A549 (cell line): Measurements from ENCODE around the gene EIF4G3. TPM values are rescaled to one million over a fixed set of nuclear protein-coding genes. Genes with fewer than 3 reads are reported as not detected.

Source experiments
- ATAC-seq, 2 experiments: fragments of 200-7000 bp in 1 of 2; fragments of >200 bp in 1 of 2; cut with Nextera tagmentation in 1 of 2; cut with Tn5 transposase in 1 of 2; 3 replicates each; pipeline versions ENCODE4 v1.8.0 to v1.9.1; 2018 to 2020; ENCODE audit warnings: mild to moderate bottlenecking in 1 of 2, moderate library complexity in 1 of 2
- CTCF ChIA-PET: fragments of 300-600 bp; sonication (Branson Sonifier 250); formaldehyde crosslinking; extraction: SDS; loops from one replicate; lab custom pipeline; 2021; ENCODE audit warnings: antibody characterized with exemption, inconsistent platforms; lab: Yijun Ruan, JAX
- POLR2A ChIA-PET: fragments of 350-600 bp; formaldehyde crosslinking; extraction: SDS; loops from one replicate; lab custom pipeline; 2021; ENCODE audit warnings: antibody characterized with exemption, inconsistent platforms; lab: Yijun Ruan, JAX
- DNase-seq, 2 experiments: peaks; one replicate each; pipeline versions ENCODE4 v3.0.0 to v3.0.0-alpha.2; 2011 to 2016; ENCODE audit warnings: low read depth in 1 of 2, low spot score in 1 of 2
- FAIRE-seq: peaks from 2 replicates; lab custom pipeline; 2011; peaks lifted over from hg19 to GRCh38; lab: Jason Lieb, UNC
- H3K27ac ChIP-seq, 2 experiments: fragments of >200 bp; sonication (Bioruptor Twin); formaldehyde crosslinking; 3 replicates each; pipeline ENCODE4 v1.5.1; 2016 to 2017
- H3K4me1 ChIP-seq: fragments of >200 bp; sonication (Bioruptor Twin); formaldehyde crosslinking; 3 replicates; pipeline ENCODE4 v1.6.1; 2016
- H3K4me2 ChIP-seq: fragments of >200 bp; sonication (Bioruptor Twin); formaldehyde crosslinking; 3 replicates; pipeline ENCODE4 v1.6.1; 2016
- H3K4me3 ChIP-seq: fragments of >200 bp; sonication (Bioruptor Twin); formaldehyde crosslinking; 3 replicates; pipeline ENCODE4 v1.5.1; 2016
- H3K9me3 ChIP-seq: fragments of >200 bp; sonication (Bioruptor Twin); formaldehyde crosslinking; 3 replicates; pipeline ENCODE4 v1.6.1; 2016
- HOXB13 ChIP-seq: fragments of 250-450 bp; sonication (Bioruptor Pico); IDR thresholded peaks from 2 replicates; pipeline ENCODE4 v1.5.0; 2020; ENCODE audit warnings: low read depth, mild to moderate bottlenecking, moderate library complexity
- JUN ChIP-seq, 2 experiments: fragments of >200 bp; sonication (Bioruptor Twin); formaldehyde crosslinking; IDR thresholded peaks; 2 replicates in 1 of 2; 3 replicates in 1 of 2; pipeline ENCODE4 v1.6.1; 2016 to 2017
- KDM5A ChIP-seq: fragments of 200-600 bp; sonication (generic); IDR thresholded peaks from 2 replicates; pipeline ENCODE4 v1.6.1; 2016; ENCODE audit warnings: antibody characterized with exemption, mild to moderate bottlenecking
- MAZ ChIP-seq: fragments of 150-350 bp; IDR thresholded peaks from 2 replicates; pipeline ENCODE4 v1.6.1; 2014; ENCODE audit warnings: antibody characterized with exemption, low read depth, low read length, borderline replicate concordance
- NPAS2 ChIP-seq: fragments of 250-450 bp; sonication (Bioruptor Pico); IDR thresholded peaks from 2 replicates; pipeline ENCODE4 v1.8.0; 2022; ENCODE audit warnings: mild to moderate bottlenecking, moderate library complexity, borderline replicate concordance
- NR3C1 ChIP-seq: fragments of >200 bp; sonication (Bioruptor Twin); formaldehyde crosslinking; IDR thresholded peaks from 3 replicates; pipeline ENCODE4 v1.6.1; 2017
- RAD21 ChIP-seq, 2 experiments: fragments of >200 bp in 1 of 2; sonication (Bioruptor Twin) in 1 of 2; formaldehyde crosslinking in 1 of 2; IDR thresholded peaks in 1 of 2; conservative IDR thresholded peaks in 1 of 2; 2 replicates in 1 of 2; 3 replicates in 1 of 2; pipeline ENCODE4 v1.6.1; 2012 to 2018; ENCODE audit warnings: inconsistent platforms in 1 of 2
- RNF2 ChIP-seq: fragments of 200-600 bp; sonication (generic); IDR thresholded peaks from 2 replicates; pipeline ENCODE4 v1.6.1; 2016; ENCODE audit warnings: low read depth, mild to moderate bottlenecking, antibody characterized with exemption, moderate library complexity, borderline replicate concordance
- SREBF2 ChIP-seq: fragments of 450-650 bp; IDR thresholded peaks from 2 replicates; pipeline ENCODE4 v1.6.1; 2014; ENCODE audit warnings: mild to moderate bottlenecking, moderate library complexity
- TP53 ChIP-seq: fragments of 250-450 bp; sonication (Bioruptor Pico); IDR thresholded peaks from 2 replicates; pipeline ENCODE4 v1.5.0; 2021; ENCODE audit warnings: mild to moderate bottlenecking, moderate library complexity
- ZFP36 ChIP-seq: fragments of 450-650 bp; IDR thresholded peaks from 2 replicates; pipeline ENCODE4 v1.6.1; 2014; ENCODE audit warnings: borderline replicate concordance; ENCODE audit not compliant: partially characterized antibody
- WGBS: methylation state at CpG from one replicate; pipeline ENCODE4 v1.1.6; 2017; ENCODE audit errors: missing lambda C conversion rate; 5-methylcytosine and 5-hydroxymethylcytosine counted together
- polyA plus RNA-seq, 4 experiments: library from polyadenylated mRNA; depleted of rRNA in 3 of 4; stranded (reverse); fragments of >200 nt; fragmentation: RNase III in 1 of 4; extraction: RNeasy Plus Mini Kit Qiagen cat#74134 plus additional on column Dnase treatment in 1 of 4; gene quantifications; 2 replicates in 3 of 4; 3 replicates in 1 of 4; pipeline ENCODE4 v1.2.3, GENCODE V29; 2011 to 2017
- TF ChIP-seq, protein P1 (sequence below): fragments of 150-350 bp; IDR thresholded peaks from 2 replicates; pipeline ENCODE4 v1.6.1; 2014; ENCODE audit warnings: low read depth, mild to moderate bottlenecking, low read length
- TF ChIP-seq, protein P2 (sequence below): fragments of 450-650 bp; IDR thresholded peaks from 2 replicates; pipeline ENCODE4 v1.6.1; 2014; ENCODE audit warnings: antibody characterized with exemption
- TF ChIP-seq, protein P3 (sequence below): fragments of >200 bp; sonication (Bioruptor Twin); formaldehyde crosslinking; IDR thresholded peaks from 2 replicates; pipeline ENCODE4 v1.6.1; 2016
- TF ChIP-seq, protein P4 (sequence below): fragments of 200-600 bp; sonication (generic); IDR thresholded peaks from 2 replicates; pipeline ENCODE4 v1.6.1; 2016; ENCODE audit warnings: antibody characterized with exemption, mild to moderate bottlenecking, moderate library complexity

EIF4G3 gene
- polyA plus RNA-seq, 2 of the 4 experiments (the other 2 are of a cell fraction) = 25.0 to 51.3 TPM

DNA sequence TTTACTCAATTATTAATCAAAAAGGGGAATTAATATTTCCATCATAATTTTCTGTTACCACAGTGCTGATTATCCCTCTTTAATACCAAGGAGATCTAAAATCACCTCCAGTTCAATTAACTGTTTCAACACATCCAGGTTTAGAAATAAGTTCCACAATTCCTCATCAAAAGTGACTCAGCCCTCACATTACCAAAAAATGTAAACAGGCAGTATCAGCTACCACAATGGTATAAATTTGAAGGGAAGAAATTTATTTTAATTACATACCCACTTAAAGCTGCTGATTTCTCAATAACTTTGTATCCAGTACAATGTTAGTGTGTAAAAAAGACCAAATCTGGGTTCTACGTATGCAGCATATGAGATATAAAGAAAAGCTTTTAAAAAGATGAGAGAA, 51.9 kb downstream of the EIF4G3 start:
- CTCF ChIA-PET = no interaction called here
- POLR2A ChIA-PET = no interaction called here
- Histone ChIP-seq H3K9me3 (no peaks in the 10 kb centered on the region), H3K27ac (no peak overlapping the region), H3K4me3 (no peak overlapping the region), H3K4me1 (peaks cover 14% of the 10 kb centered on the region; the same call in 1 of the 3 replicates), H3K4me2 (no peak overlapping the region)
- no peak for FAIRE-seq
- TF ChIP-seq SREBF2 = no peak
- no peak for DNase-seq
- WGBS = 97% methylated on average over 1 of the region's 1 CpG
- no peak for ATAC-seq

DNA sequence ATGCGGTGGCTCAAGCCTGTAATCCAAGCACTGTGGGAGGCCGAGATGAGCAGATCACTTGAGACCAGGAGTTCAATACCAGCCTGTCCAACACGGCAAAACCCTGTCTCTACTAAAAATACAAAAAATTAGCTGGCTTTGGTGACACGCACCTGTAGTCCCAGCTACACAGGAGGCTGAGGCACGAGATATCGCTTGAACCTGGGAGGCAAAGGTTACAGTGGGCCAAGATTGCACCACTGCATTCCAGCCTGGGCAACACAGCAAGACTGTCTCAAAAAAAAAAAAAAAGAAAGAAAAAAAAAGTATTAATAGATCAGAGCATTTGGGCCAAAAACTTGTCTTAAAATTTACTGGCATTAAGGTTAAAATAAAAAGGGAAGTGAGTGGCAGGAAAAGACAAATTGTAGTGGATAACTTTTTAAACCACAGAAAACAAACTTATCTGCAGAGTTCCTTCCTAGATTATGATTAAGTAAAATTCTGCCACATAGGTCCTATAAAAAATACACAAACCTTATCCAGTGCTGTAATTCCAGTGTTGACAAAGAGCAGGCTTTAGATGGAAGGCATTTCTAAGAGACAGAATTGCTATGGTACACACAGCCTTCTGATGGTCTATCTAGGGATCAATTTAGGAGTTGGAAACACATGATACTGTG, 53.3 kb downstream of the EIF4G3 start:
- 96% methylated on average over 6 of the region's 6 CpGs for WGBS
- CTCF ChIA-PET = no interaction called here
- no peak for FAIRE-seq
- Histone ChIP-seq H3K4me3 (no peak overlapping the region), H3K4me2 (no peak overlapping the region)
- no peak for DNase-seq
- TF ChIP-seq, protein P1, sequence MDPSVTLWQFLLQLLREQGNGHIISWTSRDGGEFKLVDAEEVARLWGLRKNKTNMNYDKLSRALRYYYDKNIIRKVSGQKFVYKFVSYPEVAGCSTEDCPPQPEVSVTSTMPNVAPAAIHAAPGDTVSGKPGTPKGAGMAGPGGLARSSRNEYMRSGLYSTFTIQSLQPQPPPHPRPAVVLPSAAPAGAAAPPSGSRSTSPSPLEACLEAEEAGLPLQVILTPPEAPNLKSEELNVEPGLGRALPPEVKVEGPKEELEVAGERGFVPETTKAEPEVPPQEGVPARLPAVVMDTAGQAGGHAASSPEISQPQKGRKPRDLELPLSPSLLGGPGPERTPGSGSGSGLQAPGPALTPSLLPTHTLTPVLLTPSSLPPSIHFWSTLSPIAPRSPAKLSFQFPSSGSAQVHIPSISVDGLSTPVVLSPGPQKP = no peak
- TF ChIP-seq JUN (IDR thresholded peaks at IDR 0.05) (no peak), KDM5A (no peak), ZFP36 (no peak), NR3C1 (no peak), MAZ (no peak), RNF2 (no peak), RAD21 (conservative IDR thresholded peaks at IDR 0.05 in 1 of 2, IDR thresholded peaks at IDR 0.05 in 1 of 2) (no peak), NPAS2 (no peak), TP53 (CRISPR knock-in tag) (no peak)
- TF ChIP-seq, protein P2, sequence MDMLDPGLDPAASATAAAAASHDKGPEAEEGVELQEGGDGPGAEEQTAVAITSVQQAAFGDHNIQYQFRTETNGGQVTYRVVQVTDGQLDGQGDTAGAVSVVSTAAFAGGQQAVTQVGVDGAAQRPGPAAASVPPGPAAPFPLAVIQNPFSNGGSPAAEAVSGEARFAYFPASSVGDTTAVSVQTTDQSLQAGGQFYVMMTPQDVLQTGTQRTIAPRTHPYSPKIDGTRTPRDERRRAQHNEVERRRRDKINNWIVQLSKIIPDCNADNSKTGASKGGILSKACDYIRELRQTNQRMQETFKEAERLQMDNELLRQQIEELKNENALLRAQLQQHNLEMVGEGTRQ = no peak
- TF ChIP-seq, protein P3, sequence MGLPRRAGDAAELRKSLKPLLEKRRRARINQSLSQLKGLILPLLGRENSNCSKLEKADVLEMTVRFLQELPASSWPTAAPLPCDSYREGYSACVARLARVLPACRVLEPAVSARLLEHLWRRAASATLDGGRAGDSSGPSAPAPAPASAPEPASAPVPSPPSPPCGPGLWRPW = no peak
- TF ChIP-seq, protein P4, sequence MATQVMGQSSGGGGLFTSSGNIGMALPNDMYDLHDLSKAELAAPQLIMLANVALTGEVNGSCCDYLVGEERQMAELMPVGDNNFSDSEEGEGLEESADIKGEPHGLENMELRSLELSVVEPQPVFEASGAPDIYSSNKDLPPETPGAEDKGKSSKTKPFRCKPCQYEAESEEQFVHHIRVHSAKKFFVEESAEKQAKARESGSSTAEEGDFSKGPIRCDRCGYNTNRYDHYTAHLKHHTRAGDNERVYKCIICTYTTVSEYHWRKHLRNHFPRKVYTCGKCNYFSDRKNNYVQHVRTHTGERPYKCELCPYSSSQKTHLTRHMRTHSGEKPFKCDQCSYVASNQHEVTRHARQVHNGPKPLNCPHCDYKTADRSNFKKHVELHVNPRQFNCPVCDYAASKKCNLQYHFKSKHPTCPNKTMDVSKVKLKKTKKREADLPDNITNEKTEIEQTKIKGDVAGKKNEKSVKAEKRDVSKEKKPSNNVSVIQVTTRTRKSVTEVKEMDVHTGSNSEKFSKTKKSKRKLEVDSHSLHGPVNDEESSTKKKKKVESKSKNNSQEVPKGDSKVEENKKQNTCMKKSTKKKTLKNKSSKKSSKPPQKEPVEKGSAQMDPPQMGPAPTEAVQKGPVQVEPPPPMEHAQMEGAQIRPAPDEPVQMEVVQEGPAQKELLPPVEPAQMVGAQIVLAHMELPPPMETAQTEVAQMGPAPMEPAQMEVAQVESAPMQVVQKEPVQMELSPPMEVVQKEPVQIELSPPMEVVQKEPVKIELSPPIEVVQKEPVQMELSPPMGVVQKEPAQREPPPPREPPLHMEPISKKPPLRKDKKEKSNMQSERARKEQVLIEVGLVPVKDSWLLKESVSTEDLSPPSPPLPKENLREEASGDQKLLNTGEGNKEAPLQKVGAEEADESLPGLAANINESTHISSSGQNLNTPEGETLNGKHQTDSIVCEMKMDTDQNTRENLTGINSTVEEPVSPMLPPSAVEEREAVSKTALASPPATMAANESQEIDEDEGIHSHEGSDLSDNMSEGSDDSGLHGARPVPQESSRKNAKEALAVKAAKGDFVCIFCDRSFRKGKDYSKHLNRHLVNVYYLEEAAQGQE = no peak
- TF ChIP-seq, all 56 proteins: peak for 0
- ATAC-seq = no peak
- Histone ChIP-seq H3K27ac (no peak overlapping the region), H3K9me3 (no peaks in the 10 kb centered on the region), H3K4me1 (peaks cover 14% of the 10 kb centered on the region; the same call in 1 of the 3 replicates)
- POLR2A ChIA-PET = no interaction called here

DNA sequence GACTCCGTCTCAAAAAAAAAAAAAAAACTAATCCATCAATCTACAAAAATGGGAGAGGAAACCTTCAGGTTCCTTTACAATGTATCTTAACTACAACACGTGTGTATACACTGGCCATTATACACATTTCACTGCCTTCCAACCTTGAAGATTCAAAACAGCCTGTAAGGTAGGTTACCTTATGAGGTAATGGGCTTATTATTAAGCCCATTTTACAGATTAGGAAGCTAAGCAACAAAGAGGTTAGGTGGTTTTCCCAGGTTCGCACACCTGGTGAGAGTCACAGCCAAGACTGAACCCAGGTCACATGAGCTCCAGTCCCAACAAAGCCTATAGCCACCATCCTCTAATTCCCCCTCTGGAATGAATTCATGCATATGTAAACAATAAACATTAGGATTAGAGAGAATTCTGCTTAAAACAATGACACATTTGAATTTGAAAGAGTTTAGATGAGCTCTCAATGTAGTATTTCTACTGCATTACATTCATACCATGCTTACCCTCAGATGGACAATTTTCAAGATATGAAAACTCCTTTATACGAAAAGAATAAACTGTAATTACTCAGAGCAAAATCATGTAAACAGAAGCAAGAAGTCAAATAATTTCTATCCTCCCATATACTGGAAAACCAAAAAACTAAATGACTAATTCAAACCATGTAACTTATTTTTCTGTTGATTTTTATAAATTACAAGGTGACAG, 54.8 kb downstream of the EIF4G3 start:
- no peak for ATAC-seq
- Histone ChIP-seq H3K4me1 (peaks cover 23% of the 10 kb centered on the region), H3K4me2 (no peak overlapping the region), H3K4me3 (no peak overlapping the region), H3K9me3 (no peaks in the 10 kb centered on the region), H3K27ac (no peak overlapping the region)
- no peak for FAIRE-seq
- no peak for TF ChIP-seq HOXB13 (CRISPR knock-in tag)
- 85% methylated on average over 4 of the region's 4 CpGs for WGBS
- ChIA-PET CTCF (no interaction called here), POLR2A (no interaction called here)
- no peak for DNase-seq
